ENCODE measurements around the gene TFAM.
A peak's percentile ranks its signal among the peaks of the same experiment; 100 is the strongest.

The TFAM gene

GRCh38 chr10:58351616-58352578 lies 33.3 kb upstream of the TFAM start:
- Histone ChIP-seq H3K4me2 (ENCODE audit: low read length, poor library complexity, severe bottlenecking) (no peak overlapping the region), H3K14ac (ENCODE audit: low read length in 2 of 2) (no peak overlapping the region), H3K4me3 (ENCODE audit: insufficient read depth in 1 of 2, low read depth in 1 of 2, low read length in 2 of 2) (no peak overlapping the region), H3K9ac (ENCODE audit: low read length) (no peak overlapping the region), H3K18ac (ENCODE audit: low read depth in 1 of 2, low read length in 2 of 2) (no peak overlapping the region), H4K8ac (ENCODE audit: low read length) (no peak overlapping the region), H3K27ac (ENCODE audit: low read length, poor library complexity, severe bottlenecking) (no peak overlapping the region), H3K9me3 (ENCODE audit: control insufficient read depth, low read length) (no peaks in the 10 kb centered on the region), H3K23ac (ENCODE audit: low read length in 2 of 2) (no peak overlapping the region), H3K36me3 (ENCODE audit: control insufficient read depth in 1 of 2, insufficient read depth in 2 of 2, low read depth in 1 of 2, low read length in 2 of 2) (no peaks in the 10 kb centered on the region), H3K79me1 (replicated peaks; ENCODE audit: low read length, poor library complexity, severe bottlenecking) (peaks cover 12% of the 10 kb centered on the region), H3K4ac (ENCODE audit: low read depth in 1 of 2, low read length in 2 of 2) (no peak overlapping the region), H2BK15ac (ENCODE audit: low read depth, poor library complexity, severe bottlenecking) (no peak overlapping the region), H2AFZ (ENCODE audit: low read depth, low read length) (no peak overlapping the region), H2BK12ac (ENCODE audit: low read length in 2 of 2) (no peak overlapping the region), H2BK5ac (ENCODE audit: low read depth, low read length, poor library complexity, severe bottlenecking) (no peak overlapping the region), H3K27me3 (ENCODE audit: control insufficient read depth in 1 of 2, insufficient read depth in 1 of 2, low read length in 2 of 2) (no peaks in the 10 kb centered on the region), H4K91ac (ENCODE audit: low read length) (no peak overlapping the region), H2BK120ac (ENCODE audit: low read depth, low read length) (no peak overlapping the region), H3K4me1 (ENCODE audit: control insufficient read depth, insufficient read depth, low read depth, low read length) (no peaks in the 10 kb centered on the region), H2AK5ac (ENCODE audit: low read length, severe bottlenecking) (no peak overlapping the region)
- 96% methylated on average over 4 of the region's 7 CpGs for WGBS
- DNase-seq = no peak

- DNase-seq = peak; percentile 62
- Histone ChIP-seq H3K27me3 (ENCODE audit: control insufficient read depth in 1 of 2, insufficient read depth in 1 of 2, low read length in 2 of 2) (no peaks in the 10 kb centered on the region), H2BK15ac (ENCODE audit: low read depth, poor library complexity, severe bottlenecking) (no peak overlapping the region), H4K91ac (ENCODE audit: low read length) (no peak overlapping the region), H2AFZ (ENCODE audit: low read depth, low read length) (no peak overlapping the region), H2BK5ac (ENCODE audit: low read depth, low read length, poor library complexity, severe bottlenecking) (no peak overlapping the region), H2AK5ac (ENCODE audit: low read length, severe bottlenecking) (no peak overlapping the region), H3K14ac (ENCODE audit: low read length in 2 of 2) (no peak overlapping the region), H3K23ac (ENCODE audit: low read length in 2 of 2) (no peak overlapping the region), H3K79me1 (replicated peaks; ENCODE audit: low read length, poor library complexity, severe bottlenecking) (peaks cover 10% of the 10 kb centered on the region), H4K8ac (ENCODE audit: low read length) (no peak overlapping the region), H3K36me3 (ENCODE audit: control insufficient read depth in 1 of 2, insufficient read depth in 2 of 2, low read depth in 1 of 2, low read length in 2 of 2) (no peaks in the 10 kb centered on the region), H3K4me3 (ENCODE audit: insufficient read depth in 1 of 2, low read depth in 1 of 2, low read length in 2 of 2) (no peak overlapping the region), H3K4ac (ENCODE audit: low read depth in 1 of 2, low read length in 2 of 2) (no peak overlapping the region), H3K9ac (ENCODE audit: low read length) (no peak overlapping the region), H2BK12ac (ENCODE audit: low read length in 2 of 2) (no peak overlapping the region), H3K9me3 (ENCODE audit: control insufficient read depth, low read length) (no peaks in the 10 kb centered on the region), H3K4me1 (ENCODE audit: control insufficient read depth, insufficient read depth, low read depth, low read length) (no peaks in the 10 kb centered on the region), H3K4me2 (ENCODE audit: low read length, poor library complexity, severe bottlenecking) (no peak overlapping the region), H3K18ac (ENCODE audit: low read depth in 1 of 2, low read length in 2 of 2) (no peak overlapping the region), H3K27ac (ENCODE audit: low read length, poor library complexity, severe bottlenecking) (no peak overlapping the region), H2BK120ac (ENCODE audit: low read depth, low read length) (no peak overlapping the region)
- WGBS = 17% methylated on average over 2 of the region's 2 CpGs
Measured at GRCh38 chr10:58352956-58353610, 32.1 kb upstream of the TFAM start.

DNA sequence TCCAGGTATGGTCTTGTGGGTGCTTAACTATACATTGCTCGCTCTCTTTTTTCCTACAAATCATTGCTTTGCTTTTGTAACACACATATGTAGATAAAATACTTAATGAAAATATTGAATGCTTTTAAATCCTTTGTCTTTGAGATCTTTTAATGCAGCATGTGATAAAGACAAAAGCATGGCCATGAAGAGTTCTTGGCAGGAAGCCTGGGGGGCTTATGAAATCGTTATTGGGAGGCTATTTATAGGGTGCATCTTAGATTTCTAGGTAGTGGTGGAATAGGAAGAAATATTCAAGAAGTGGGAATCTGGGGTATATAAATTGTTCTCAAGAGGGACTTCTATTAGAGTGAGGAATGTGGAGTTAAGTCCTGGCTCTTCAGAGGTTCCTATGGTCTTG lies 28.5 kb upstream of the TFAM start:
- no peak overlapping the region for H3K14ac ChIP-seq (ENCODE audit: low read length in 2 of 2)
- no peak overlapping the region for H2BK120ac ChIP-seq (ENCODE audit: low read depth, low read length)
- no peaks in the 10 kb centered on the region for H3K9me3 ChIP-seq (ENCODE audit: control insufficient read depth, low read length)
- H3K27ac ChIP-seq (ENCODE audit: low read length, poor library complexity, severe bottlenecking) = no peak overlapping the region
- H3K18ac ChIP-seq (ENCODE audit: low read depth in 1 of 2, low read length in 2 of 2) = no peak overlapping the region
- H3K4me1 ChIP-seq (ENCODE audit: control insufficient read depth, insufficient read depth, low read depth, low read length) = no peaks in the 10 kb centered on the region
- H3K27me3 ChIP-seq (ENCODE audit: control insufficient read depth in 1 of 2, insufficient read depth in 1 of 2, low read length in 2 of 2) = no peaks in the 10 kb centered on the region
- H3K4ac ChIP-seq (ENCODE audit: low read depth in 1 of 2, low read length in 2 of 2) = no peak overlapping the region
- no peak overlapping the region for H3K4me3 ChIP-seq (ENCODE audit: insufficient read depth in 1 of 2, low read depth in 1 of 2, low read length in 2 of 2)
- H3K9ac ChIP-seq (ENCODE audit: low read length) = no peak overlapping the region
- peaks cover 13% of the 10 kb centered on the region for H3K79me1 ChIP-seq (replicated peaks; ENCODE audit: low read length, poor library complexity, severe bottlenecking)
- H2AK5ac ChIP-seq (ENCODE audit: low read length, severe bottlenecking) = no peak overlapping the region
- H2BK12ac ChIP-seq (ENCODE audit: low read length in 2 of 2) = no peak overlapping the region
- H4K91ac ChIP-seq (ENCODE audit: low read length) = no peak overlapping the region
- no peak overlapping the region for H2BK15ac ChIP-seq (ENCODE audit: low read depth, poor library complexity, severe bottlenecking)
- no peak overlapping the region for H4K8ac ChIP-seq (ENCODE audit: low read length)
- peaks cover 0 to 7% of the 10 kb centered on the region in 2 experiments for H3K36me3 ChIP-seq (ENCODE audit: control insufficient read depth in 1 of 2, insufficient read depth in 2 of 2, low read depth in 1 of 2, low read length in 2 of 2)
- no peak overlapping the region for H3K4me2 ChIP-seq (ENCODE audit: low read length, poor library complexity, severe bottlenecking)
- DNase-seq = no peak
- H2BK5ac ChIP-seq (ENCODE audit: low read depth, low read length, poor library complexity, severe bottlenecking) = no peak overlapping the region
- H3K23ac ChIP-seq (ENCODE audit: low read length in 2 of 2) = no peak overlapping the region
- 82% methylated on average over 1 of the region's 2 CpGs for WGBS
- no peak overlapping the region for H2AFZ ChIP-seq (ENCODE audit: low read depth, low read length)

DNA sequence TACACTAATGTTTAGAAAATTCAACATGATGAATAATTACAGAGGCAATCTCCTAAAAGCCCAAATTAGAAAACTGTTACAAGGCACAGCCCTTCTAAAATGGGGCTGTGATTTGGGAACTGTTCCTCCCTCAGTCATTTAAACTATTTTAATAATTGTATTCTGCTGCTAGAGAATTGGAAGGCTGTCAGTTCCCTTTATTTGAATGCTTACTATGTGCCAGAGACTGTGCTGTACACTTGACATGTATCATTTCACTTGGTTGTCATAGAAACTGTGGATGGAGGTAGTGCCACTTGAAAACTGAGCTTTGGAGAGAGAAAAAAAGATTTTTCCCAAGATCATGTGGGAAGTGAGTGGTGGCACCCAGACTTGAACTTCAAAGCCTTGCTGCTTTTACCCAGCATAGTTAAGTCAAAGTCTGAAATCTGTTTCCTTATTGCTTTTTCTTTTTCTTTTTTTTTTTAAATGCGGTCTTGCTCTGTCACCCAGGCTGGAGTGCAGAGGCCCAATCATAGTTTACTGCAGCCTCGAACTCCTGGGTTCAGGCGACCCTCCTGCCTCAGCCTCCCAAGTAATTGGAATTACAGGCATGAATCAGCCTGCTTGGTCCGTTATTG lies 26.8 kb upstream of the TFAM start:
- no peak overlapping the region for H2AFZ ChIP-seq (ENCODE audit: low read depth, low read length)
- H3K79me1 ChIP-seq (replicated peaks; ENCODE audit: low read length, poor library complexity, severe bottlenecking) = peaks cover 7% of the 10 kb centered on the region
- H3K4me3 ChIP-seq (ENCODE audit: insufficient read depth in 1 of 2, low read depth in 1 of 2, low read length in 2 of 2) = no peak overlapping the region
- H2BK5ac ChIP-seq (ENCODE audit: low read depth, low read length, poor library complexity, severe bottlenecking) = no peak overlapping the region
- H3K9me3 ChIP-seq (ENCODE audit: control insufficient read depth, low read length) = no peaks in the 10 kb centered on the region
- H3K27ac ChIP-seq (ENCODE audit: low read length, poor library complexity, severe bottlenecking) = no peak overlapping the region
- H2BK15ac ChIP-seq (ENCODE audit: low read depth, poor library complexity, severe bottlenecking) = no peak overlapping the region
- DNase-seq = no peak
- no peak overlapping the region for H2BK120ac ChIP-seq (ENCODE audit: low read depth, low read length)
- no peak overlapping the region for H3K4ac ChIP-seq (ENCODE audit: low read depth in 1 of 2, low read length in 2 of 2)
- H4K8ac ChIP-seq (ENCODE audit: low read length) = no peak overlapping the region
- H2BK12ac ChIP-seq (ENCODE audit: low read length in 2 of 2) = no peak overlapping the region
- no peak overlapping the region for H3K14ac ChIP-seq (ENCODE audit: low read length in 2 of 2)
- no peak overlapping the region for H3K18ac ChIP-seq (ENCODE audit: low read depth in 1 of 2, low read length in 2 of 2)
- no peak overlapping the region for H3K4me2 ChIP-seq (ENCODE audit: low read length, poor library complexity, severe bottlenecking)
- no peaks in the 10 kb centered on the region for H3K27me3 ChIP-seq (ENCODE audit: control insufficient read depth in 1 of 2, insufficient read depth in 1 of 2, low read length in 2 of 2)
- H4K91ac ChIP-seq (ENCODE audit: low read length) = no peak overlapping the region
- WGBS = 97% methylated on average over 3 of the region's 4 CpGs
- H3K4me1 ChIP-seq (ENCODE audit: control insufficient read depth, insufficient read depth, low read depth, low read length) = no peaks in the 10 kb centered on the region
- H3K23ac ChIP-seq (ENCODE audit: low read length in 2 of 2) = no peak overlapping the region
- H3K36me3 ChIP-seq (ENCODE audit: control insufficient read depth in 1 of 2, insufficient read depth in 2 of 2, low read depth in 1 of 2, low read length in 2 of 2) = peaks cover 0 to 18% of the 10 kb centered on the region in 2 experiments
- H2AK5ac ChIP-seq (ENCODE audit: low read length, severe bottlenecking) = no peak overlapping the region
- no peak overlapping the region for H3K9ac ChIP-seq (ENCODE audit: low read length)
